Neural cell (in vitro differentiated cells): ENCODE measurements around the gene GNG2.

Experiments used
- CTCF ChIP-seq: fragments of 450-650 bp; IDR thresholded peaks from 2 replicates; pipeline ENCODE4 v1.5.1; 2014; ENCODE audit warnings: antibody characterized with exemption, mild to moderate bottlenecking, moderate library complexity; ENCODE audit not compliant: poor library complexity, severe bottlenecking
- POLR2AphosphoS5 ChIP-seq: IDR thresholded peaks from 2 replicates; pipeline ENCODE4 v1.6.1; 2012
- TAF1 ChIP-seq: IDR thresholded peaks from 2 replicates; pipeline ENCODE4 v1.6.1; 2012; ENCODE audit warnings: low read depth

GRCh38 chr14:51867741-51868140 is 7.3 kb downstream of the GNG2 start:
- TF ChIP-seq CTCF (no peak), TAF1 (no peak), POLR2AphosphoS5 (no peak)
